Smooth muscle cell of the brain vasculature (primary cell): ENCODE results near the gene ACE.

Experiments used
- DNase-seq: peaks from one replicate; pipeline ENCODE4 v3.0.0-alpha.2; 2012; ENCODE audit warnings: low read depth, low spot score

The ACE gene

DNA sequence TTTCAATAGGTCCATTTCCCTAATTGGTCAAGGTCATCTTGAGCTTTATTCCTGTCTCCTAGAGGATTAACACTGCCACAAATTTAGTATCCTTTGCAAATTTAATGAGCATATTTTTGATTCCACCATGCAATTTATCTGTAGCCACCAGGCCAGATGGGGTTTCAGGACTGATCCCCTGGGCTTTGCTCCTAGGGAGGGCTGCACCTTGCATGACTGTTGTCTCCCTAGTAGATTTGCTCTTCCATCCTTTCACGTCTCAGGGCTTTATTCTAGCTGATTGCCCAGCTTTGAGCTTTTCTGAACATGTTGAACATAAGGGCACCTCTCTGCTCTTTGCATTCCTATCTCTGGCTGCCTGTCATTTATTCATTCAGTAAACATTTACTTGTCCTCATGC, 38.6 kb downstream of the ACE start:
- DNase-seq: no peak

GRCh38 chr17:63516910-63517824, 40.3 kb downstream of the ACE start:
- no peak for DNase-seq

- DNase-seq: no peak
These were observed 41.1 kb downstream of the ACE start for GRCh38 chr17:63517825-63518534.

GRCh38 chr17:63519116-63519881, 42.4 kb downstream of the ACE start:
- no peak for DNase-seq

DNA sequence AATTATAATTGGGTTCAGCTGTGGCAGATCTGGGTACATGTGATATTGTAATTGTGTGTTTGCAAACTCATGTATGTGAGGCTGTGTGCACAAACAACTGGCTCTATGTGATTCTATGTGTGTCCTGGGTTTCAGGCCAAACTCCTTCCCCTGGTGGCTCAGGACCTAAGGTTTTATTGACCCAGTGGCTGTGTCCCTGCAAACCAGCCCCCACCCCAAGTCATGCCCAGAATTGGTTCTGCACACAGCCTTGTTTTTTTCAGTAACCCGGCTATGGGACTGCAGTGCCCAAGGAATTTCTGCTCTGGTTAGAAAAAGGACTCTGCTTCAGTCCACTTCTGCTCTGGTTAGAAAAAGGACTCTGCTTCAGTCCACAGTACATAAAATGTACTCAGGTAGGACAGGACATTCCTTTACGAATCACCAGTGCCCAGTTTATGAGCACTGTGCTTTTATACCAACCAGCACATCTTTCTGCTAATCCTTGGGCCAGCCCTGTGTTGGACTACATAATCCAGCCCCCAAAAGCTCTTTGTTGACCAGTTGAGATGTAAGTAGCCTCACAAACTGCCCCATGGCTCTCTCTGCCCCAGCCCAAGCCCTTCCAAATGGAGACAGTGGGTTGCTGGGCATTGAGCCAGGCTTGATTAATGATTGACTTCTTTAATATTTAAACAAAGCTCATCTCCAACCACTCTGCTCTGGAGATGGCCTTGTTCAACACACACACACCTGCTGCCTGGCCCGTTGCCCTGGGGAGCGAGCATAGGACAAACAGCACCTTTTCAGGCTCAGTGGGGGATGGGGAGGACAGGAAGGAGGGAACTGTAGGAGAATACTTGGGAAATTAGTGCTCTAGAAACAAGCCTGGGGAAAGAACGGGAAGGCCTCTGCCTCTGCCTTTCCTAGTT, 43.4 kb downstream of the ACE start:
- no peak for DNase-seq

- no peak for DNase-seq
These were observed 46.5 kb downstream of the ACE start, which contains the start of gene KCNH6 for GRCh38 chr17:63523253-63523855. Gene KCNH6 (plus strand): TSS chr17:63523358. CDS start chr17:63523414, 56 bp downstream.

- DNase-seq: no peak
These were observed 47.2 kb downstream of the ACE start for GRCh38 chr17:63524051-63524450.

- DNase-seq: no peak
These were observed 48.5 kb downstream of the ACE start for GRCh38 chr17:63525190-63525946.

DNA sequence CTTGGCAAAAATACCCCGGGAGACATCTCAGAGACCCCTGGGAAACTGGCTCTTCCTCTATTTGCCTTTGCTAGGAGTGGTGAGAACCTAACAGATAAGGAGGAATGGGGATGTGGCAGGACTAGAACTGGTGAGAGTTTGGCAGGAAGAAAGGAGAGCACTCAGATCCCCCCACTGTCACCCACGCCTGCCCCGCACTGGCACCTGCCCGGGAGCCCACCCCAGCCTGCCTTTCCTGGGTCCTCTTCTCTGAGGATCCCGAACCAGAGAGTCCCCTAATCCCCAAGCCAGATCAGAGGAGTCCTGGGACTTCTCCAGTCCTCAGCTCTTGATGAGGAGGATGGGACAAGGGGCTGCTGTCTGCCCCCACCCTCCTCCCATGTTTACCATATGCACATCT, 50.0 kb downstream of the ACE start:
- no peak for DNase-seq

- no peak for DNase-seq
These were observed 51.3 kb downstream of the ACE start for GRCh38 chr17:63528183-63528582.

- DNase-seq: no peak
These were observed 53.1 kb downstream of the ACE start for GRCh38 chr17:63529711-63530556.

DNA sequence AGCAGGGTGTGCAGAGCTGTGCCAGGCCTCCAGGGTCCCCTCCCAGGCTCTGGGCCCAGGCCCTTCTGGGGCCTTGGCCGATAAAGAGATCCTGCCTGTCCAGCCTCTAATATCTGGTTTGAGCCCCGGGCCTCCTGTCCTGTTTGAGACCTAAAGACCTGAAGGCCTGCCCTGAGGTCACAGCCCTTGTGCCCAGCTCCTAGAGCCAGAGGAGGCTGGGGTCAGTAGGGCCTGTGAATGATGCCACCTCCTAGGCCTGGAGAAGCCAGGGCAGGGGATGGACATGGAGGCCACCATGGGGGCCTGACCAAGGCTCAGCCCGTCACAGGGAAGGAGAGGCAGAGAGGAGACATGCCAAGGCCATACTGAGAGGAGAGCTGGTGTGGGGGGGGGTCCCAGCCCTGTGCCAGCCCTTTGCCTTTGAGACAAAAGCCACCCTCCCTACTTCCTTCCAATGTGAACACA, 53.7 kb downstream of the ACE start:
- DNase-seq: no peak

- no peak for DNase-seq
These were observed 54.4 kb downstream of the ACE start for GRCh38 chr17:63531022-63531965.

DNA sequence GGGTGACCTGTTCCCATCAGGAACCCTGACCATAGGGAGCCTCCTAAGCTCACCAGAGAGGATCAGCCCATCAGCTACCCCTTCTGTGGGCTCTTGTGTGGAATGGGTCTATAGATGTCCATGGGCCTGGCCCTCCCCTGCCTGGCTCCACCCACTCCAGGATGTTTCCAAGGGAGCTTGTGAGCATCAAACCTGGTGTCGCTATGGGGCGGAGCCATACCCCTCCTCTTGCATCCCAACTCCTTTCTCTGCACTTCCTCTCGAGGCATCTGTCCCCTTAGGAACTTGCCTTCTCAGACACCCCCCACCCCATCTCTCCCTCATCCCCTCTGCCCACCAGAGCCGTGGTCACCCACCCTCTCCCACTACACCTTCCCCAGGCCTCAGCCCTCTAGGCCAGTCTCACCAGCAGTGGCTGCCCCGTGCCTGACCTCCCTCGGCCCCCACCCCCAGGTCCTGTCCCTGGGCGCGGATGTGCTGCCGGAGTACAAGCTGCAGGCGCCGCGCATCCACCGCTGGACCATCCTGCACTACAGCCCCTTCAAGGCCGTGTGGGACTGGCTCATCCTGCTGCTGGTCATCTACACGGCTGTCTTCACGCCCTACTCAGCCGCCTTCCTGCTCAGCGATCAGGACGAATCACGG, 56.7 kb downstream of the ACE start:
- no peak for DNase-seq

DNA sequence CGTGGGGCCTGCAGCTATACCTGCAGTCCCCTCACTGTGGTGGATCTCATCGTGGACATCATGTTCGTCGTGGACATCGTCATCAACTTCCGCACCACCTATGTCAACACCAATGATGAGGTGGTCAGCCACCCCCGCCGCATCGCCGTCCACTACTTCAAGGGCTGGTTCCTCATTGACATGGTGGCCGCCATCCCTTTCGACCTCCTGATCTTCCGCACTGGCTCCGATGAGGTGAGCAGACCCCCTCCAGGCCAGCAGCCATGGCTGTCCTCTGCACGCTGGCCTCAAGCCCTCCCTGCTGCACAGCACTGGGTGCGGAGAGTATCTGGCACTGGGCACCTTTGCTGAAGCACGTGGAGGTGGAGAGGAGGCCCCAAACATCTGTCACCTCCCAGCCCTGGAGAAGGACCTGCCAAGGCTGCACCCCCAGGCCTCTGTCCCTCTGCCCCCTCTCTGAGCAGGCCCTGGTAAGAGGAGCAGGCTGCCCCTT, 57.3 kb downstream of the ACE start:
- DNase-seq: no peak

- DNase-seq: no peak
These were observed 58.1 kb downstream of the ACE start for GRCh38 chr17:63534816-63535455.
